Measurements from ENCODE around the gene KCNB1.

The KCNB1 gene

DNA sequence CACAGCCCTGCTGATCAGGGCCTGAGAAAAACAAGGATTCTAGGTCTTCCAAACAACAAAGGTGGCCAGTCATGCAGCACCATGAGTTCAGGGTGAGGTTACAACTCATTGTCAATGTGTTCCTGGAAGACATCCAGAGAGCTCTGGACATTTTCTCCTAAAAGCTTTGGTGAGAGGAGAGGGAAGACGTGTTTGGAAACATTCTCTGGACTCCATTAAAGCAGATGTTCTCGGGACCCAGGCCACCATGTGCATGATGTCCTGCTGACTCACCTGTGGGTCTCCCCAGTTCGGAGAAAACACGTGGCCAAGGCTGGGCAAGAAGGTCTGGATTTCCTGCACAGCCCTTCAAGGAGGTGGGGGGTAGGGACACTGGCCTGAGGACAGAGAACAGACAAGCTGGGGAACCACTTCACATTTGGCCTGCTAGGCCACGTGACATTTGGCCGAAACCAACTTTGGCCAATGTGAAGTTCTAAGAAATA, 61.6 kb downstream of the KCNB1 start:
- TF ChIP-seq, protein P1, sequence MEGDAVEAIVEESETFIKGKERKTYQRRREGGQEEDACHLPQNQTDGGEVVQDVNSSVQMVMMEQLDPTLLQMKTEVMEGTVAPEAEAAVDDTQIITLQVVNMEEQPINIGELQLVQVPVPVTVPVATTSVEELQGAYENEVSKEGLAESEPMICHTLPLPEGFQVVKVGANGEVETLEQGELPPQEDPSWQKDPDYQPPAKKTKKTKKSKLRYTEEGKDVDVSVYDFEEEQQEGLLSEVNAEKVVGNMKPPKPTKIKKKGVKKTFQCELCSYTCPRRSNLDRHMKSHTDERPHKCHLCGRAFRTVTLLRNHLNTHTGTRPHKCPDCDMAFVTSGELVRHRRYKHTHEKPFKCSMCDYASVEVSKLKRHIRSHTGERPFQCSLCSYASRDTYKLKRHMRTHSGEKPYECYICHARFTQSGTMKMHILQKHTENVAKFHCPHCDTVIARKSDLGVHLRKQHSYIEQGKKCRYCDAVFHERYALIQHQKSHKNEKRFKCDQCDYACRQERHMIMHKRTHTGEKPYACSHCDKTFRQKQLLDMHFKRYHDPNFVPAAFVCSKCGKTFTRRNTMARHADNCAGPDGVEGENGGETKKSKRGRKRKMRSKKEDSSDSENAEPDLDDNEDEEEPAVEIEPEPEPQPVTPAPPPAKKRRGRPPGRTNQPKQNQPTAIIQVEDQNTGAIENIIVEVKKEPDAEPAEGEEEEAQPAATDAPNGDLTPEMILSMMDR (IDR thresholded peaks at IDR 0.05; ENCODE audit: low read depth, low read length), result no peak
- no peak overlapping the region for H3K4me3 ChIP-seq (ENCODE audit: low read depth, low read length)
- no peak for DNase-seq (ENCODE audit: low read depth, low spot score)
- in situ Hi-C loops (cut with HindIII; ENCODE audit: low sequenced_read_pairs), result no loop called here

DNA sequence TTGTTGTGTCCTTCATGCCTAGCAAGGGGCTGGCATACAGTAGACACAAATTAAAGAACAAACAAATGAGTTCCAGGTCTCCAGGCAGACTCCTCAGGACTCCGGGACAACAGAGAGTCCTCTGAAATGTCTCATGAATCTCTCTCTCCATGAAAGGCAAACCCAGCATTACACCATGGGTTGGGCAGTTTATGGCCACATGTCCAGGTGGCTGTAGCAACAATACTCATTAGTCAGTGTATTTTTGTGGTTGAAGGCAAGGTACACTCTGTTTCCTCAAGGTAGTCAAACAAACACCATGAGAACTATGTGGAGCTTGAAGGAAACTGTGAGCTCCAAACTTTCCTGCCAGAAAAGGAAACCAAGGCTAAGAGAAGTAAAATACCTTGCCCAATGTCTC, 62.2 kb downstream of the KCNB1 start:
- DNase-seq (ENCODE audit: low read depth, low spot score), result no peak
- TF ChIP-seq, protein P1 (IDR thresholded peaks at IDR 0.05; ENCODE audit: low read depth, low read length), result no peak
- no peak overlapping the region for H3K4me3 ChIP-seq (ENCODE audit: low read depth, low read length)
- in situ Hi-C loops (cut with HindIII; ENCODE audit: low sequenced_read_pairs), result no loop called here

DNA sequence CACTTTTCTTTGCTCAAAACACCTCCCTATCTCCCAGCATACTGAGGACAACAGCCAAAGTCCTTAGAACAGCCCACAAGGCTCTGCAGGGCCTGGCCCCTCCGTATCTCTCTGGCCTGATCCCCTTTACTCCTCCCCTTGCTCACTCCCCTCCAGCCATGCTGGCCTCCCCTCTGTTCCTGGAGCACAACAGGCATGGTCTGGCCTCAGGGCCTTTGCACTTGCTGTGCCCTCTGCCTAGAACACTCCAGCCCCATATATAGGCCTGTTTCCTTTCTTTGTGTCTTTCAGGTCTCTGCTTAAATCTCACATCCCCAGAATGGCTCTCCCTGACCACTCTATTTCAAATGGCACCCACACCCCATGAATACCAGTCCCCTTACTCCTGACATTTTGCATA, 62.7 kb downstream of the KCNB1 start:
- DNase-seq (ENCODE audit: low read depth, low spot score), result no peak
- in situ Hi-C loops (cut with HindIII; ENCODE audit: low sequenced_read_pairs), result no loop called here
- H3K4me3 ChIP-seq (ENCODE audit: low read depth, low read length), result no peak overlapping the region
- TF ChIP-seq, protein P1 (IDR thresholded peaks at IDR 0.05; ENCODE audit: low read depth, low read length), result no peak

DNA sequence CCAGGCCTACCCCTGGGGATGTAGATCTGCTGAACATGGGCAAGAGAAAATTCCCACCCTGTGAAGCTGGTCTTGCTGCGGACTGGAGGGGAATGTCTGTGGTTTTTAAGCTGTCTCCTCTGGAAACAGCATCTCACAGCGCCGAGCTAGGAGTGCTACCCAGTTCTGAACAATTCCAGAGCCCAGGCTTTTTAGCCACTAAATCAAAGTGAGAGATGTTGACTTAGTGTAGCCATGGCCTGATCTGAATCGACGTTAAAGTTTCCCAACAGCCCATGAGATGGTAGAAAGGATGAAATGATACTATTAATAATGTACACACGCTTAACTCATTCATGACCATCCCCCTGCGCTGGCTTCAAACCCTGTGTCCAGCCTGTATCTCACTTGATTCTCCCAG, 63.7 kb downstream of the KCNB1 start:
- TF ChIP-seq, protein P1 (IDR thresholded peaks at IDR 0.05; ENCODE audit: low read depth, low read length), result no peak
- no peak overlapping the region for H3K4me3 ChIP-seq (ENCODE audit: low read depth, low read length)
- DNase-seq (ENCODE audit: low read depth, low spot score), result no peak
- in situ Hi-C loops (cut with HindIII; ENCODE audit: low sequenced_read_pairs), result no loop called here

DNA sequence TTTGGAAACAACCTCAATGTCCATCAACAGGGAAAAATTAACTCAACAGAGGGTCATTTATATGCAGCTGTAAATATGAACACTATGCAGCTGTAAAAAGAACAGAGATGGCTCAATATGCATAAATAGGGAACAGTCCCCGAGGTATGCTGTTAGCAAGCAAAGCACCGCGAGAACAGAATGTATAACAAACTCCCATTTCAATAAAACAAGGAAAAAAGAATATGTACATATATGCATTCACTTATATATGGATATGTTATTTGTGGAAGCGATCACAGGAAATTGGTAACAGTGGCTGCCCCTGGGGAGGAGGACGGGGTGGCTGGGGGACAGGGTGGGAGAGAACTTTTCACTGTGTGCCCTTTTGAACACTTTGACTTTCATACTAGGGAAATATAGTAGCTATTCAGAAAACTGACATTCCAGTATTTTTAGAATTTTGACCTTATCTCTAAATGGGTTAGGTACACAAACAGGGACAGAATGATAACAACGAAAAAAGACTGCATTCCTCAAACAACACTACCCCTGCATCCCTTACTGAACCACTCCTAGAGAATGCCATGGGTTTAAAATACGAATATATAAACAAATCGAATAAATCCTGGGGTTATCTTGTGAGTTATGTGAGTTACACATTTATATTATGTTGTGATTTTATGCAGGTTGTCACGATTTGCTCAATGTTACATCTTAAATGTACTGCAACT, 64.5 kb downstream of the KCNB1 start:
- in situ Hi-C loops (cut with HindIII; ENCODE audit: low sequenced_read_pairs), result no loop called here
- DNase-seq (ENCODE audit: low read depth, low spot score), result no peak
- no peak overlapping the region for H3K4me3 ChIP-seq (ENCODE audit: low read depth, low read length)
- TF ChIP-seq, protein P1 (IDR thresholded peaks at IDR 0.05; ENCODE audit: low read depth, low read length), result no peak

DNA sequence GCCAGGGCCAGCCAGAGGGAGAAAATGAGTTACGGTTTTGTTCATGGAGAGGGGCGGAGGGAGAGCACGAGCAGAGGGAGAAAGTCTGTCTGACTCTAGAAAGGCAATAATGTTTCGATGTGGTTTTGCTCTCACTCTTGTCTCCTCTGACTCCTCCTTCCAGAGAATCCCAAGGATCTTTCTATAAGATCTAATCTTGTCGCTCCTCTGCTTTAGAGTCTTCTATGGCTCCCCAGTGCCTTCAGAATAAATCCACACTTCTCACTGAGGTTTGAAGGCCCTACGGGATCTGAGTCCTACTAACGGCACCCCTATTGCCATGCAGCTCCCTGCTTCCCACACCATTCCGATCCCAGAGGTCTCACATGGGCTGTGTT, 66.8 kb downstream of the KCNB1 start:
- in situ Hi-C loops (cut with HindIII; ENCODE audit: low sequenced_read_pairs), result no loop called here

More for the DNA sequence above, 66.8 kb downstream of the KCNB1 start:
- TF ChIP-seq, protein P1 (IDR thresholded peaks at IDR 0.05; ENCODE audit: low read depth, low read length), result no peak
- H3K4me3 ChIP-seq (ENCODE audit: low read depth, low read length), result no peak overlapping the region
- DNase-seq (ENCODE audit: low read depth, low spot score), result no peak
